ENCODE results near the gene NUP98.

GRCh38 chr11:3837793-3838192 lies 40.4 kb upstream of the NUP98 start:
- no peak for TF ChIP-seq CTCF (IDR thresholded peaks at IDR 0.05; ENCODE audit: poor library complexity)
- TF ChIP-seq EZH2phosphoT487 (IDR thresholded peaks at IDR 0.05; ENCODE audit: low read depth, severe bottlenecking, unreplicated experiment), result no peak
- no peak for TF ChIP-seq EZH2 (IDR thresholded peaks at IDR 0.05; ENCODE audit: borderline replicate concordance)
